ENCODE results near the gene FBXO47.

GRCh38 chr17:38942696-38943334 lies 24.4 kb downstream of the FBXO47 start:
- TF ChIP-seq CTCF (IDR thresholded peaks at IDR 0.05) (no peak), POLR2A (IDR thresholded peaks at IDR 0.05) (no peak), POLR2AphosphoS5 (IDR thresholded peaks at IDR 0.05) (no peak), EP300 (IDR thresholded peaks at IDR 0.05) (no peak)

Measured in upper lobe of left lung (tissue), 4 donors.